Suppressor macrophage treated with lipopolysaccharide for 1 hour (primary cell): ENCODE measurements around the gene TTI1.

ENCODE experiments used
- DNase-seq, 3 donors: peaks; one replicate each; pipeline ENCODE4 v3.0.0-alpha.2; 2020 to 2022

Gene TTI1

DNA sequence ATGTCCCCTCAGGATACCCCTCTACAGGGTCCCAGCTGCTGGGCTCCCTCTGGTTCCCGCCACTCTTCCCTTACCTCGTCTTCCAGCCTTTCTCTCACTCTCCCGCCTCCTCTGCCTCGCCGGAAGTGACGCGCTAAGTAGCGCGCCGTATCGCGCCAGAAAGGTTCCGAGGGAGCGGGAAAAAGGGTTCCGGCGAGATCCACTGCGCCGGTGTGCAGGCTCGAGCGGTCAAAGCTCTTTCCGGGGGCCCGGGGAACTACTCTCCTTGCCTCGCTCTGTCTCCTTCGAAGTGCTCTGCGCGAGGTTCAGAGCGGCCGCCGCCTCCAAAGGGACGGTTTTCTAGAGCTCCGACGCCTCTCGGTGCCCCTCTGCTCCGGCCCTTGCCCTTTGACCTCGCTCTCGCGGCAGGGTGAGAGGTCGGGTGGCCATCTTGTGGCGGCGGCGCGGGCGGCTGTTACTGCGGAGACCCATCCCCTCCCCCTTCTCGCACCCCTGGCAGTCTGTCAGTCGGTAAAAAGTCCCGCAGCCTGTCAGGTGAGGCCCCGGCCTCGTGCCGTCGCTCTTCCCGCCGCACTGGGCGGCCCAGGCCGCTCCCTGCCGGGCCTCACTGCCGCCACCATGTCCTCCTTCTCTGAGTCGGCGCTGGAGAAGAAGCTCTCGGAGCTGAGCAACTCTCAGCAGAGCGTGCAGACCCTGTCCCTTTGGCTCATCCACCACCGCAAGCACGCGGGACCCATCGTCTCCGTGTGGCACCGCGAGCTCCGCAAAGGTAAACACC lies at the start of gene TTI1, which contains the start of gene RPRD1B:
TSS of gene TTI1 (minus strand) at position 127 of the 778 bp plus-strand sequence. CDS start 19,640 bp downstream, outside the sequence.
TSS of gene RPRD1B (plus strand) at position 417 of the 778 bp plus-strand sequence. CDS start at position 619, 202 bp downstream.
- DNase-seq: peak; percentile 91 to 94 (median 94)

DNA sequence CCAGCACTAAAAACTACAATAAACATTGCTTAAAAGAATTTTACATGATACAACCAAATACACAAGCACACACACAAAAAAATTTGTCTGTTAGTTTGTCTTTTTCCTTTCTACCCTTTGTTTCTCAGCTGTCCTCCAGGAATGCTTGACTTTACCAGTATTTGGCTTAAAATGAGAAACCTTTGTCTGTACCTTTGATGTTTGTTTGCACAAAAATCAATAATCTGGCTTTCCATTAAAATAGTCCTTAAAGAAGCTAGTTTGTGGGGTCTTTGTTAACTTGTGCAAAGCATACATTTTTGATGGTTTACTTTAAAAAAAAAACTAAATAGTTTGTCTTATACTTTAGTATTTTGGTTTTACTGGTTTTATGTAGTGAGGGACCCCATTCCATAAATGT lies 49.6 kb upstream of the TTI1 start:
- DNase-seq: no peak

DNA sequence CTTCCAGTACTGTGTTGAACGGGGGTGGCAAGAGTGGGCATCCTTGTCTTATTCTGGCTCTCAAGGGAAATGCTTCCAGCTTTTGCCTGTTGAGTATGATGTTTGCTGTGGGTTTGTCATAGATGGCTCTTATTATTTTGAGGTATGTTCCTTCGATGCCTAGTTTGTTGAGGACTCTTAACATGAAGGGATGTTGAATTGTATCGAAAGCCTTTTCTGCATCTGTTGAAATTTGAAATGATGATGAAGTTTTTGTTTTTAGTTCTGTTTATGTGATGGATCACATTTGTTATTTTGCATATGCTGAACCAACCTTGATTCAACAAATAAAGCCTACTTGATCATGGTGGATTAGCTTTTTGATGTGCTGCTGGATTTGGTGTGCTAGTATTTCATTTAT lies 48.3 kb upstream of the TTI1 start:
- DNase-seq: no peak

DNA sequence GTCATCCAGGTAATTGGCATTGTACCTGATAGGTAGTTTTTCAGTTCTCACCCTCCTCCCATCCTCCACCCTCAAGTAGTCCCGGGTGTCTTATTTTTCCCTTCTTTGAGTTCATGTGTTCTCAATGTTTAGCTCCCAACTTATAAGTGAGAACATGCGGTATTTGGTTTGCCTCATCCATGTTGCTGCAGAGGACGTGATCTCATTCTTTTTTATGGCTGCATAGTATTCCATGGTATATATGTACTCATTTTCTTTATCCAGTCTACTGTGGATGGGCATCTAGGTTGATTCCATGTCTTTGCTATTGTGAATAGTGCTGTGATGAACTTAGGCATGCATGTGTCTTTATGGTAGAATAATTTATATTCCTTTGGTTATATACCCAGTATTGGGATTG lies 46.1 kb upstream of the TTI1 start:
- no peak for DNase-seq

DNA sequence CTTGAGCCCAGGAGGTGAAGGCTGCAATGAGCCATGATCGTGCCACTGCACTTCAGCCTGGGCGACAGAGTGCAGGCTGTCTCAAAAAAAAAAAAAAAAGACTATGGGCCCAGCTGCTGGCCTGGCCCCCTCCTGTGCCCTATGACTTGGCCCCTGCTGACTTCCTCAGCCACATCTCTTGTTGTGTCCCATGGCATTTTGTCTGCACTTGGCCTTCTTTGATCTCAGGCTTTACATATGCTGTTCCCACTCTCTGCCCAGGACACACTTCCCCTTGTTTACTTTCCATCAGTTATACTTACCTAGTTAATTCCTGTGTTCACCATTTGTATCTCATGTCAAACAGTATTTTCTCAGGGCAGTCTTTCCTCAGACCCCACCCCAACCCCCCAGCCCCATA lies 44.8 kb upstream of the TTI1 start:
- no peak for DNase-seq

DNA sequence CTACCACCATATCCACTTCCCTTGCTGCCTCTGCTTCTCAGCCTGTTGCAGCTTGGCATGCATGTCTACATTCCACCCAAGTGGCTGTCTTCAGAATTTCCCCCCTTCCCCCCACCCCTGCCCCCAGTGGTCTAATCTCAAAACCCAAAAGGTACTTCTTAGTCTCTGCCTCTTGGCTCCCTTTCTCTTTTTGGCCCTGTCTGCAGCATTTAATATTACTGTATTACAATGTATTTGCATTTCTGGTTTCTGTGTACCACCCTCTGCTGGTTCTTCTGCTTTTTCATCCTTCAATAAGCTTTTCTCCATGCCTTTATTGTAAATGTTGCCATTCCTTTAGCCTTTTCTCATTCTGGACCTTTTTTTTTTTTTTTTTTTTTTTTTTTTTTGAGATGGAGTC lies 43.3 kb upstream of the TTI1 start:
- DNase-seq: no peak

DNA sequence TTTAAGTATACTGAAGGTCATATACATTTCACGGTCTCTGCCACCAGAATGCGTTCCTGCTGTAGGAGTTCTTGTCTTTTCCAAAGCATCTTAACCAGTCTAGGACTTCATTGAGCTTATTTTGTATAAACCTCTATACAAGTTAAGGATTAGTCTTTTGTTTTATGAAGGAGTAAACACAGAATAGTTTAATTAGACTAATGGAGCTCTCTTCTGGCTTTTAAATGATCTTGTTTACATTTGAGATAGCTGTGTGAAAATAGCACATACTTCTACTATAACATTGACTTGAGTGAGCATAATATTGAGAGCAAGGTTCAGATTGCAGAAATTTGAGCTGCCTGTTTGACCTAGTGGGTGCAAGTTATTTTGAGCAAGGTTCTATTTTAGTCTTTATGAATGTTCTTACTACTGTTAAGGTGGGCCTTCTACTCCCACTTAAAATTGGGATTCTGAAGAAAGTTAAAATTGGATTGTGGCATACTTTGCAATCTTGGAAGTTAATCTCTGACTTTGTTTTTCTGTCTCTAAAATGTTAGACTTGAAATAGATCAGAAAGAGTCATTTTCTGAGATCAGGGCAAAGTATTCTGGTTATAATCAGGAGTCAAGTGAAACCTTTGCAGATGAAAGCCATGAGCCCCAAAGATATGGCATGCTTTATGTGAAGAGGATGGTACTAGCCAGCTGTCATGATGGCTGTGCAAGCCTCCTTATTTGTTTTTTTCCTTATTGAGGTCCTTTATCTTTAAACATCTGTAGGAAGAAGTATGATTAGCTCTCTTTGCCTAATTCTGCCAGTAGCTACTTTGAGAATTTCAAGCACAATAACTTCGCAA lies 42.1 kb upstream of the TTI1 start:
- DNase-seq: no peak

DNA sequence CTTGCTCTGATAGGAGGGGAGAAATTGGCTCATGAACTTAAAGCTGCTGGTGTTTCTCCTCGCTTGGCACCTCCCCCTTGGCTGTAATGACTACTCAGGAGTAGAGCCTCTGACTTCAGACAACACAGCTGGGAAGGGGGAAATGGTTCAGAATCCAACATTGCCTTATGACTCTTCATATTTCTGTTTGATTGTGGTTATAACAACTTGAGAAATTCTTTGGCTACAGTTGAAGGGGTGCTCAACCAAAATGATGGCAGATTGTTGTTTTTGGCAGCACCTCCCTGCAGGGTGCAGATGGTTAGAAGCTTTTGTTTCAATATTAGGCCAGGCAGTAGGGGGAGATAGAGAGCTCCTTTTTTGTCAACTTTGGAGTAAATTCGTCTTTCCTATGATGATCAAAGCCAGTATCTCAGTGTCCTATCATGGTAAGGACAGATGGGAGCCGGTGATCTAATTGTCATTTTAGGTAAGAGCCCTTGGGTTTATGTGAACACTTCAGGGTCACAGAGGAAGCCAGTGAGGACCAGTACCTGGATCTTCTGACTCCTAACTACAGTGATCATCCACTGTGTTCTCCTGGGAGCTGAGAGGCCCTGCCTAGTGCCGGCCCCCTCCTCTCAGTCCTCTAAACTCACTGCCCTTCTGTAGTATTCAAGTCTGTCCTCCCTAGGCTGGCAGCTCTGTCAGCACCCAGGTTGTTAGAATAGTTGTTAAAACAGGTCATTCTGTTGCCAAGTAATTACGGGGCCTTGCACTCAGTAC lies 40.2 kb upstream of the TTI1 start:
- DNase-seq: peak; percentile 71 to 77 (median 77)

DNA sequence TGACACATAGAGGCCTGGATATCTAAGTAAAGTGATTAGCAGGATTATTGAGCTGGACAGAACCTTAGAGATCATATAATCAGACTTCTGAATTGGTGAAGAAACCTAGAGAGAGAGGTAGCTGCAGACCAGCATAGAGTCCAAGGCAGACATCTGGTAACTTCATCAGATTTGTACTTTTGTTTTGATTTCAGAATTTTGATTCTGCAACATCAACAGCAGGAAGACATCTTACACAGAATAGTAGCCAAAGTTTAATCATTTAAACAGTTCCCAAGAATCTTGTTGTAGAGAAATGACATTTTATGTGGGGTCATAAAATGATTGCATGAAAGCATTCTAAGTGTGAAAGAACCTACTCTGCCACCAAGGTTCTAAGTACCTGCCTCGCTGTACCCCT lies 39.6 kb upstream of the TTI1 start:
- no peak for DNase-seq

DNA sequence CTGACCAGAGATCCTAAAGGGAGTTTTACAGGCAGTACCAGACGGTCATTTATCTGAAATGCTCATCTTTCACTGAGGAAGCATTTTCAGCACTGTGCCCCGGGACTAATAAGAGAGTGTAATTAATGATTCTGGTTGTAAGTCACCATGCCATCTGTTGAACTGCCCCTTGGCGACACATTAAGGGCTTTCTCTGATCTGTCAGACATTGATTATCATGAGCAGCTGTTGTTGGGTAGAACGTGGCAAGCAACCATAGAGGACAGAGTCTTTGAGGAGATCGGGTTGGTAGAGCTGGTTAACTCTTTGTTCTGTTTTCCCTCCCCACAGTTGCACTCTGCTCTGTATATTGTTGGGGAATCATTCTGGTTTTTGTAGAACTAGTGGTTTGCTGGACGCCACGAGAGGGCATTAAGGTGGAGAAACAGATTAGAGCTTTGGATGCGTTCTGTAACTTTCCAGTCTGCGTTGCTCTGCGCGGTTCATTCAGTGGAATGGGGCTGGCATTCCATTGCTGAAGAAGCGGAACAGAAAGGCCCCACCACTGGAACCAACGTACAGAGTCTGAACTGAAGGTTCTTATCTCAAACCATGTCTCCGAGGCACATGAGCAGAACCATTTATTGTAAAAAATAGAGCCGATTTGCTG lies 34.6 kb upstream of the TTI1 start:
- no peak for DNase-seq

DNA sequence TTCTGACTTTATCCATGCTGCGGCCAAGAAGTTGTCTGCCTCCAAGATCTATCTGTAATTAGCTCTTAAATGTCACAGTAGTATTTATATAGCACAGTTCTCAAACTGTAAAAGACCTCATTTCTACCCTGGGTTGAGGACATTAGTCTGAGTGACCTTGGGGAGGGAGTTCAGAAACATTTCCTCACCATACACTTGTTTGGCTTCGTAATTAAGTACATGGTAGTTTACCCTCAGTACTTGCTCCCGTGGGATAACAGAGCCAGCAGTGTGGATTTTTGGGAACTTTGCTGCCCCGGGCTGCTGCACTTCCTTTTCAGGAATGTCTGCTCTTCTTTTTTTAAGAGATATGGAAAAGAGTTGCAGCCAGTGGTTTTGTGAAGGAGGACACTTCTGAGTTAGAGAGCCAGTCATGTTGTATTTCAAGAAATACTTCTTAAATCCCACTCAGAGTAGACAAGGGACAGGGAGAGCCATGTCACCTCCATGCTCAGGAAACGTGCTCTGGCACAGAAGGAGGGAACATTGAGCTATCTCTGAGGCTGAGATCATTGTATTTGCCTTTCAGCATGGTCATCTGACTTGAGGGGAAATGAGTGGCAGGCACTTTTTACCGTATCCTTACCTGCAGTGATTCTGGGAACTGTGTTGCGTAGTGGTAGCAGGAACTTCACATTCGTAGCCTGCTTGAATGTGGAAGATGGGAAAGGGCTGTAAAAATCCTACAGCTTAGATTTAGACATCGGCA lies 33.9 kb upstream of the TTI1 start:
- DNase-seq: no peak

DNA sequence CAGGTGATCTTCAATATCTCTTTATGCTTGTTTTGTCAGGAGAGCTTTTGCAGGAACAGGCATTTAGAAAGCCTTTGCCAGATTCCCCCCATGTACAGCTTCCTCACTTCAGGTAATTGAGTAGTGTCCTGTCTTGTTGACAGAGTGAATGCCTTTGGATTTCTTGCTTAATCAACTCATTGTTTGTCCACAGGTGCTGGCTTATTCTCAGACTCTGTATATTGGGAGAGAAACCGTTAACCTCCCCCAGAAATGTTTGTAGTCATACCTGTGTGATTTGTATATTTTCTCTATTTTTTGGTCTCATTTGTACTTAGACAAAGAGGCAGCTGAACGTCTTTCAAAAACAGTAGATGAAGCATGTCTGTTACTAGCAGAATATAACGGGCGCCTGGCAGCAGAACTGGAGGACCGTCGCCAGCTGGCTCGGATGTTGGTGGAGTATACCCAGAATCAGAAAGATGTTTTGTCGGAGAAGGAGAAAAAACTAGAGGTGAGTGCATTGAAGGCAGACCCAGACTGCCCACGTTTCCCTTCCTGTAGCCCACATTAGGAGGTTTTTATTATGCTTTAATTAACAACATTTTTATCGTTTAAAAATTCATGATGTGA lies 32.6 kb upstream of the TTI1 start:
- DNase-seq: no peak

DNA sequence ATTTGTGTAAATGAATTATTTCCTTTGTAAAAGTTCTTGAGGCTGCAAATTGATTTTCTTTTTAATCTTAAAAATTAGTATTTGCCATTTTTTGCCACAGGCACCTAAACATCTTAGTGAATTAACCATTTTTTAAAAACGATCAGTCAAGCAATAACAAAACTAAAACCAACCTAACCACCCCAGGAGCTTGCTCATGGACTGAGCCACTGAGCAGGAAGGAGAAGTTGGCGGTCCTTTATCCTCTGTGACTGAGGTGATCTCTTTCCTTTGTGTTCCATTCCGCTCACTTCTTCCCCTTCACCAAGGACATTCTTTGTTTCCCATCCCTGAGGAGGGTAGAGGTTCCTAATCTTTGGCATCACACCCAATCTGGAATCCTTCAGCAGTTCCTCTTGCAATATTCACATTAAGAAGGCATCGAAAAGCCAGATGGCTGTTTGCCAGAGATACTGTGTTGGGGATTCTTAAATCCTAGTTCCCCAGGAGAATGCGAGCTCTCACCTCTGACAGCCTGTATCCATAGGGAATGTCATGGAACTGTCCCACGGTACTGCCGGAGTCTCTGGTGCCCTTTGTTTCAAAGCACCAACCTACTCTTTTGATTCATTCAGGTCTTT lies 30.8 kb upstream of the TTI1 start:
- DNase-seq: no peak

DNA sequence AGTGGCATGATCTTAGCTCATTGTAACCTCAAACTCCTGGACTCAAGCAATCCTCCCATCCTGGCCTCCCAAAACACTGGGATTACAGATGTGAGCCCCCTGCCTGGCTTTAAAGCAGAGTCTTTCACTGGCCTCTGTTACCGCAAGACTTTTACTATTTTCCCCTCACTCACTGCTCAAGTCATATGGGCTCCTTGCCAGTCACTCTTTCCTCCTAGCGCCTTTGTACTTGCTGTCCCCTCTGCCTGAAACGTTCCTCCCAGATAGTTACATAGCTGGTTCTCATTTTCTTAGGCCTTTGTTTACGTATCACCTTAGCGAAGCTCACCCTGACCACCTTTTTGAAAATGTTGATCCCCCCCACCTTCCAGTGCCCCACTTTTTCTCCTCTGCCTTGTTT lies 29.6 kb upstream of the TTI1 start:
- DNase-seq: no peak

DNA sequence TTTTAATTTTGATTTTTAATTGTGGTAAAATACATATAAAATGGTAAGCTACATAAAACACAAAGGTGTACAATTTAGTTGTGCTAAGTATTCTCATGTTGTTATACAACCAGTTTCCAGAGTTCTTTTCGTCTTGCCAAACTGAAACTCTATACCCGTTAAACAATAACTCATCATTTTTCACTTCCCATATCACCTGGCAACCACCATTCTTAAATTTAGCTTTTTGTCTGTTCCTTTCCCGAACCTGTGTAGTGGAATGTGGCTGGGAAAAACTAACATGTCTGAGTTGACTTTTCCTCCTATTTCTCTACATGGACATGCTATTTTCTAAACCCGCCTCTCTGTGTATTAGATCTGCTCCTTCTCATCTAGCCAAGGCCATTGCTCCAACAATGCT lies 27.9 kb upstream of the TTI1 start:
- no peak for DNase-seq

DNA sequence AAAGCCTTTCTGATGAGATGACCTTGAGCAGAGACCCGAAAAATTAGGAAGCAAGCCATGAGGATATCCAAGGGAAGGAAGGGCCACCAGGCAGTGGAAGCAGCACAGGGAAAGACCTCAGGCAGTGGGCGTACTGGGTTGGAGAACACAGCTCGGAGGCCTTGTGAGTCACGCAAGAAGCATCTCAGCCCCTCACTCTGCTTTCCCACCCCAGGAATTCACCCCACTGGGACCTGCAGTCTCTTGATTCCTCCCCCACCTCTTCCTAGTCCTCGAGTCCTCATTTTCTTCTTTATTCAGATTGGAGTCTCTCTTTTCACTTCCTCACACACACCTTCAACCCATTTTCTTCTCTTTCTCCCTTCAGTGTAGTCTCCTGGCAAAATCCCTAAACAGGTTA lies 27.3 kb upstream of the TTI1 start:
- no peak for DNase-seq

DNA sequence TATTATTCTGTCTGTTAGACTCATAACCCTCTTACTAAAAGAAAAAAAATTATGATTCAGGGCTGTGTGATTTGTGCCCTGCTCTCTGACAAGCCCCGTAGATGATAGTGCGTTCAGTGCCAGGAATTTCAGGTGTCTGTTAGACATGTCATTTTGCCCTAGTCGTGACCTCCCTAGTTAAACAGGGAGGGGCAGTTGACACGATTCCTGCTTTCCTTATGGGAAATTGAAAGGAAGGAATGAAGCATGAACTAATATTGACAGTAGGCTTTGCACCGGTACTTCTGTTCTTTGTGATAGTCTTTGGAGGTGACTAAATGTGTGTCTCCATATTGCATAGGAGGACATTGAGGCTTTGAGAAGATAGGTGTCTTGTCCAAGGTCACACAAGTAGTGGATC lies 26.6 kb upstream of the TTI1 start:
- DNase-seq: no peak

DNA sequence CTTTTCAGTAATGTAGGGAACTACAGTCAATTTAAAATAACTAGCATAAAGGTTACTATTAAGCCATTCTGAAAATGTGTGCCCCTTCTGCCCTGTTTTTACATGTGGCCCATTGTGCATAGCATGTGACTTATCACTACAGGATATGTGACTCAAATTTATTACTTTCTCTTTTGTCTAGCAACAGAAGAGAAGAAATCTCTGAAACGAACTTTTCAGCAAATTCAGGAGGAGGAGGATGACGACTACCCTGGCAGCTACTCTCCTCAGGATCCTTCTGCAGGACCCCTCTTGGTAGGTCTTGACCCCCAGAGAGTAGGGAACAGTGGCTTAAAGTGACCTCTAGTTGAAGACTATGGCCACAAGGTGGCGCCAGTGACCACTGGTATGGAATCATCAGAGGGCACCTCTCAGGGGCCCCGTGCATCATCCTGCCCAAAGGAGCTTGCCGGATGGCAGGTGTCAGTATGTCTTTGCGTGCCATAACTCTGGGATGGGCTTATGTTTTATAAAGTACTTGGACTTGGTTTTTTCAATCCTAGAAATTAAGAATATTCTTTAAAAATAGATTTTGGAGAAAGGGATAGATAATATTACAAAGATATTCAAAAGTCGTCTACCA lies 24.2 kb upstream of the TTI1 start:
- DNase-seq: peak; percentile 83 to 93 (median 89)

DNA sequence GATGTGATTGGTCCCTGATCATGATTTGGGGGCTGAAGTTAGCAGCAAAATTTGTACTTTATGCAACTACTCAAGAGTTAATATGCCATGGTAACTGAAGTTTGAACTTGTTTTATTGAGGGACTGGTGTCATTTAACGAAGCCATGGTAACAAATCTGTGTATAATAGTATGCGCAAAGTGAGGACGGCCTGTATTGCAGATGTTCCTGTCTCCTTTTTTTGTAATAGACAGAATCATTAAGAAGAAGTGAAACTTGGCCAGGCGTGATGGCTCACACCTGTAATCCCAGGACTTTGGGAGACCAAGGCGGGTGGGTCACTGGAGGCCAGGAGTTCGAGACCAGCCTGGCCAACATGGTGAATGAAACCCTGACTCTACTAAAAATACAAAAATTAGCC lies 22.6 kb upstream of the TTI1 start:
- DNase-seq: no peak

DNA sequence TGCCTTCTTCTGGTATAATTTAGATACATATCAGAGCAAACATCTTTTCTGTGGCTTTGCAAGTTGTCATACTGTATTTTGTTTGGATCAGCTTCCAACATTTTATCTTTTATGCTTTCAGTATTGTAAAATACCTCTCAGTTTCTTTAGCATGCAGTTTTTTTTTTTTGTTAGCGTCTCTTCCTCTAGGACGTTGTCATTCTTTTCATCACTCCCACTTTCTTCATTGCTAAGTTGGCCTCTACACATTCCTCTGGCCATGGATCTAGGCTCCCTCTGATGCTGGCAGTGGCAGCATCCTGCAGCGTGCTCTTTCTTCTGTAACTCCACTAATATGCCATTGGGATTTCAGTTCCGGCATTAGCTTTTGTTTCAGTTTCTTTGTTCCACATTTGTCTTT lies 22.0 kb upstream of the TTI1 start:
- no peak for DNase-seq

DNA sequence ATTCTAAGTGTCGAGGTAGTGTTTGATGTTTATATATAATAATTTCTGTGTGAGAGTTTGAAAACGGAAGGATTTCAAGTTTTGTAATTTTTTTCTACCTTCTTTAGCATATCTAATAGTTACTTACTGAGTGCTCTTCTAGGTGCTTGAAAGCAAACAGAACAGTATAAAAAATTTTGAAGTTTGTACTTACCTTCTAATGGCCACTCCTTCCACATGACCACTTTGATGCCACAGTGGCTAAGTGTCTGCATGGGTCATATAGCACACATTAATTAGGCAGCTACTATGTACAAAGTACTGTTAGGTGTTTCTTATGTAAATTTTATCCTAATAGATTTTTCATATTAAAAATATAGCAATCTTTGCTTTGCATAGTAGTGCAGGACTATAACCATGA lies 21.4 kb upstream of the TTI1 start:
- no peak for DNase-seq
